Subcutaneous abdominal adipose tissue (tissue), 5 donors: ENCODE measurements around the gene FAF1.
"Not testable (repeated sequence)": the region's sequence is repeated elsewhere in the genome, so short reads cannot be mapped to it uniquely, and the experiment has no call there.

ENCODE experiments used
- H3K27ac ChIP-seq: one replicate; pipeline ENCODE4 v1.7.0; 2013; ENCODE audit warnings: low read depth, mild to moderate bottlenecking, inconsistent platforms, low read length, moderate library complexity
- H3K27me3 ChIP-seq, 5 donors: one replicate each; pipeline ENCODE4 v1.7.0; 2013; ENCODE audit warnings: low read length in 5 of 5, inconsistent platforms in 1 of 5; ENCODE audit not compliant: control insufficient read depth in 5 of 5, insufficient read depth in 4 of 5
- H3K36me3 ChIP-seq, 5 donors: one replicate each; pipeline ENCODE4 v1.7.0; 2013; ENCODE audit warnings: low read length in 5 of 5; ENCODE audit not compliant: control insufficient read depth in 5 of 5, insufficient read depth in 5 of 5
- H3K4me1 ChIP-seq, 5 donors: one replicate each; pipeline ENCODE4 v1.7.0; 2013; ENCODE audit warnings: low read length in 5 of 5, mild to moderate bottlenecking in 3 of 5, moderate library complexity in 1 of 5; ENCODE audit not compliant: control insufficient read depth in 5 of 5, insufficient read depth in 5 of 5
- H3K4me3 ChIP-seq, 5 donors: one replicate each; pipeline ENCODE4 v1.7.0; 2013; ENCODE audit warnings: low read length in 5 of 5, low read depth in 1 of 5
- H3K9ac ChIP-seq, 5 donors: one replicate each; pipeline ENCODE4 v1.7.0; 2013; ENCODE audit warnings: low read length in 5 of 5, mild to moderate bottlenecking in 4 of 5, moderate library complexity in 3 of 5
- H3K9me3 ChIP-seq, 5 donors: one replicate each; pipeline ENCODE4 v1.7.0; 2013; ENCODE audit warnings: low read length in 5 of 5; ENCODE audit not compliant: control insufficient read depth in 5 of 5
- donor health status: healthy.
- donor health status: healthy.
- donor health status: healthy.
- donor health status: healthy.
- donor health status: healthy.

FAF1 gene

GRCh38 chr1:50959913-50960844 is at the start of gene FAF1:
Gene FAF1, minus strand, starts transcription at chr1:50960267. Its CDS starts 456 bp downstream, at chr1:50959811.
- Histone ChIP-seq H3K9me3 (no peaks in the 10 kb centered on the region), H3K4me3 (peak within 1 kb of the TSS; percentile 77 to 97 (median 94)), H3K36me3 (no peaks in the 10 kb centered on the region), H3K27me3 (no peaks in the 10 kb centered on the region), H3K9ac (peak within 1 kb of the TSS; percentile 64 to 95 (median 93)), H3K4me1 (peaks cover 0 to 17% (median 15%) of the 10 kb centered on the region in 5 donors), H3K27ac (peak within 1 kb of the TSS; percentile 85)

GRCh38 chr1:51009381-51009780 is 49.3 kb upstream of the FAF1 start:
- Histone ChIP-seq H3K4me3 (no peak overlapping the region), H3K4me1 (peaks cover 0 to 18% (median 0%) of the 10 kb centered on the region in 5 donors), H3K36me3 (peaks cover 0 to 3% (median 0%) of the 10 kb centered on the region in 5 donors), H3K27ac (peak overlapping the region; percentile 39), H3K27me3 (no peaks in the 10 kb centered on the region), H3K9me3 (no peaks in the 10 kb centered on the region), H3K9ac (no peak overlapping the region)

- not testable (repeated sequence) for H3K27me3 ChIP-seq, H3K4me3 ChIP-seq, H3K9me3 ChIP-seq, H3K9ac ChIP-seq, H3K27ac ChIP-seq, H3K36me3 ChIP-seq
- peaks cover 0 to 15% (median 0%) of the 10 kb centered on the region in 5 donors for H3K4me1 ChIP-seq
Observed at GRCh38 chr1:51005549-51005948, 45.5 kb upstream of the FAF1 start.

GRCh38 chr1:51002516-51002915 is 42.4 kb upstream of the FAF1 start:
- Histone ChIP-seq H3K27ac (no peak overlapping the region), H3K4me3 (no peak overlapping the region), H3K27me3 (no peaks in the 10 kb centered on the region), H3K9me3 (no peaks in the 10 kb centered on the region), H3K9ac (no peak overlapping the region), H3K36me3 (peaks cover 0 to 6% (median 3%) of the 10 kb centered on the region in 5 donors), H3K4me1 (peaks cover 0 to 4% (median 0%) of the 10 kb centered on the region in 5 donors)

GRCh38 chr1:51000651-51001050 is 40.6 kb upstream of the FAF1 start:
- Histone ChIP-seq H3K4me1 (peaks cover 0 to 12% (median 0%) of the 10 kb centered on the region in 5 donors), H3K27me3 (no peaks in the 10 kb centered on the region), H3K36me3 (peaks cover 0 to 4% (median 3%) of the 10 kb centered on the region in 5 donors), H3K27ac (no peak overlapping the region), H3K9me3 (no peaks in the 10 kb centered on the region), H3K9ac (no peak overlapping the region), H3K4me3 (no peak overlapping the region)

- peaks cover 0 to 4% (median 3%) of the 10 kb centered on the region in 5 donors for H3K36me3 ChIP-seq
- H3K4me1 ChIP-seq, result peaks cover 0 to 13% (median 0%) of the 10 kb centered on the region in 5 donors
- no peak overlapping the region for H3K9ac ChIP-seq
- H3K27ac ChIP-seq, result no peak overlapping the region
- H3K9me3 ChIP-seq, result no peaks in the 10 kb centered on the region
- no peak overlapping the region for H3K4me3 ChIP-seq
- H3K27me3 ChIP-seq, result no peaks in the 10 kb centered on the region
Observed at GRCh38 chr1:51000160-51000559, 40.1 kb upstream of the FAF1 start.

- not testable (repeated sequence) for H3K36me3 ChIP-seq, H3K9ac ChIP-seq, H3K27ac ChIP-seq, H3K27me3 ChIP-seq, H3K9me3 ChIP-seq, H3K4me3 ChIP-seq
- H3K4me1 ChIP-seq, result peaks cover 0 to 13% (median 0%) of the 10 kb centered on the region in 5 donors
Observed at GRCh38 chr1:50999375-50999774, 39.3 kb upstream of the FAF1 start.

GRCh38 chr1:50996083-50996482 is 36.0 kb upstream of the FAF1 start:
- no peaks in the 10 kb centered on the region for H3K27me3 ChIP-seq
- H3K27ac ChIP-seq, result peak overlapping the region; percentile 69
- no peaks in the 10 kb centered on the region for H3K36me3 ChIP-seq
- H3K4me1 ChIP-seq, result peaks cover 0 to 15% (median 0%) of the 10 kb centered on the region in 5 donors
- H3K9me3 ChIP-seq, result no peaks in the 10 kb centered on the region
- H3K4me3 ChIP-seq, result no peak overlapping the region
- H3K9ac ChIP-seq, result peak overlapping the region in 1 of 5 donors; percentile 24

- Histone ChIP-seq H3K36me3 (no peaks in the 10 kb centered on the region), H3K9ac (peak overlapping the region in 1 of 5 donors; percentile 24), H3K4me3 (no peak overlapping the region), H3K27me3 (no peaks in the 10 kb centered on the region), H3K9me3 (no peaks in the 10 kb centered on the region), H3K4me1 (peaks cover 0 to 19% (median 0%) of the 10 kb centered on the region in 5 donors), H3K27ac (peak overlapping the region; percentile 69)
Observed at GRCh38 chr1:50995651-50996050, 35.6 kb upstream of the FAF1 start.

- Histone ChIP-seq H3K9me3 (no peaks in the 10 kb centered on the region), H3K27me3 (no peaks in the 10 kb centered on the region), H3K9ac (no peak overlapping the region), H3K36me3 (no peaks in the 10 kb centered on the region), H3K4me1 (peaks cover 0 to 19% (median 0%) of the 10 kb centered on the region in 5 donors), H3K4me3 (no peak overlapping the region), H3K27ac (peak overlapping the region; percentile 69)
Observed at GRCh38 chr1:50994997-50995396, 34.9 kb upstream of the FAF1 start.
